MM.1S (cell line): ENCODE data around the gene ZNF138.

Source experiments
- CTCF ChIP-seq: fragments of 300-600 bp; sonication (generic); IDR thresholded peaks from 2 replicates; pipeline ENCODE4 v1.5.1; 2016; ENCODE audit warnings: antibody characterized with exemption, low read length, mixed read lengths
- EZH2 ChIP-seq: fragments of 300-600 bp; sonication (generic); optimal IDR thresholded peaks from 2 replicates; pipeline ENCODE3; 2017; ENCODE audit warnings: low read depth, mild to moderate bottlenecking, antibody characterized with exemption, low read length, mixed read lengths
- EZH2phosphoT487 ChIP-seq: fragments of 300-600 bp; sonication (generic); IDR thresholded peaks from 2 replicates; pipeline ENCODE4 v1.6.1; 2018; ENCODE audit warnings: antibody characterized with exemption, low read length

DNA sequence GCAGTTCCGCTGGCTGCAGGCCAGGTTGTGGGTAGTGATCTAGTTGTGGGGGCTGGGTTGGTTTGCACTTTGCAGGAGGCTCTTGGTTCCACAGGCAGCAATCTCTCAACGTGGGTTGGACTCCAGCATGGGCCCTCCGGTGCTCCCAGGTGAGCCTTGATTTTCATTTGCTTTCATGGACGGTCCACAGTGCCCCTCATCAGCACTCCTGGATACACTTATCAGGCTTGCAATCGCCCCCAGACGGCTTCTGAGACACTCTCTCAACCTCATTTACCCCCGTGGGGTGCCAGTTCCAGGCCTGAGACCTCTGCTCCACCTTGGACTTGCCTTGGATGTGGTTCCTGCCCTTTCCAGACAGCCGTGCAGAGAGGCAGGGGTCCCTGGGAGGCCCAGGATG lies 77.5 kb downstream of the ZNF138 start:
- TF ChIP-seq CTCF (no peak), EZH2phosphoT487 (no peak), EZH2 (no peak)
